ENCODE results near the gene MSL1. TPM values are rescaled to one million over a fixed set of nuclear protein-coding genes. Genes with fewer than 3 reads are reported as not detected.
A peak's percentile ranks its signal among the peaks of the same experiment; 100 is the strongest.

MSL1 gene
- total and polyA plus RNA-seq, 7 experiments from 2014 or later = 8.0 to 145 (median 108) TPM

DNA sequence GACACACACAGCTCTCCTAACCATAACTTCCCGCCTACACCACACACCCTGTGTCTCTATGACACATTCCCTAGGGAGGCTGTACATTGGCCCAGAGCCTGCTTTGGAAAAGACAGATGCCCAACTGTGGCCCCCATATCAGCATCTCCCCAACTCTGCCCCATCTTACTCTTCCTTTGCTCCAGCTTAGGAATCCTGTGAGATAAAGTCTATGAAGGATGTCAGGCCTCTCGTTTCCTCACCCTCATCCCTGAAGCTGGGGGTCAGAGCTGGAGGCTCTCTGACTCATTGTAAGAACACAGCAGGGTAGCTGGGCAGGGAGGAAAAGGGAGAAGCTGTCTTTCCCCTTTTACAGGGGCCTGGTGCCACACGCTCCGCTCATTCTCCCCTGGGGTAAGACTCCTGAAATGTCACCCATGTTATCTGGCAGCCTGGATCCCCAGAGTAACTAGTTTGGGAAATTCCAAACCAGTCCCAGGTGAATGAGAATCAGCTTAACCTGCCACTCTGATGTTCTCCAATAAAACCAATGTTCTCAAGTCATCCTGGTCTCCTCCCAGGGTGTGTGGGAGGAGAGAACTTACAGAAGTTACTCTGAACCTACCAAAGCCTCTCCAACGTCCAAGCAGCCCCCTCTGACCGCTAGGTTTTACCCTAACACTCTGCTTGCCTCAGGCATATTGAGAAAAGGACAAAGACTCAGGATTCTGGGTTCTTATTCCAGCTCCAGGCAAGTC, 58.3 kb downstream of the MSL1 start:
- POLR2A ChIA-PET = interaction anchor here (0.8 kb wide), 2 partner anchors 69 to 73 kb away, joined by 3 to 5 read pairs; no protein-coding TSS in a partner anchor
- Mint-ChIP-seq H3K27me3 (no peaks in the 10 kb centered on the region), H3K4me1 (peaks cover 6 to 12% (median 9%) of the 10 kb centered on the region in 7 donors), H3K4me3 (peak overlapping the region in 5 of 10 donors; percentile 14 to 55 (median 49)), H3K36me3 (peaks cover 0 to 11% (median 0%) of the 10 kb centered on the region in 5 donors), H3K9me3 (no peaks in the 10 kb centered on the region), H3K27ac (peak overlapping the region in 1 of 9 donors; percentile 50)
- Histone ChIP-seq H3K27ac (ENCODE audit: low read depth, low read length) (no peak overlapping the region), H3K36me3 (ENCODE audit: control insufficient read depth in 2 of 3, insufficient read depth in 3 of 3, low read length in 3 of 3) (no peaks in the 10 kb centered on the region), H3K27me3 (ENCODE audit: control insufficient read depth in 2 of 2, insufficient read depth in 2 of 2, low read length in 2 of 2) (no peaks in the 10 kb centered on the region), H3K9me3 (ENCODE audit: control insufficient read depth in 2 of 3, low read length in 3 of 3) (no peaks in the 10 kb centered on the region), H3K4me1 (ENCODE audit: control insufficient read depth in 2 of 2, insufficient read depth in 2 of 2, low read length in 2 of 2) (peaks cover 5% of the 10 kb centered on the region in 2 donors), H3K4me3 (ENCODE audit: low read length) (no peak overlapping the region)
- intact Hi-C loops (cut with micrococcal nuclease) = no loop called here
- ATAC-seq (no peak), DNase-seq (no peak)
- CTCF ChIA-PET = interaction anchor here (1.5 to 2.1 kb wide), 2 partner anchors 12 to 94 kb away, joined by 3 to 7 read pairs; no protein-coding TSS in a partner anchor

DNA sequence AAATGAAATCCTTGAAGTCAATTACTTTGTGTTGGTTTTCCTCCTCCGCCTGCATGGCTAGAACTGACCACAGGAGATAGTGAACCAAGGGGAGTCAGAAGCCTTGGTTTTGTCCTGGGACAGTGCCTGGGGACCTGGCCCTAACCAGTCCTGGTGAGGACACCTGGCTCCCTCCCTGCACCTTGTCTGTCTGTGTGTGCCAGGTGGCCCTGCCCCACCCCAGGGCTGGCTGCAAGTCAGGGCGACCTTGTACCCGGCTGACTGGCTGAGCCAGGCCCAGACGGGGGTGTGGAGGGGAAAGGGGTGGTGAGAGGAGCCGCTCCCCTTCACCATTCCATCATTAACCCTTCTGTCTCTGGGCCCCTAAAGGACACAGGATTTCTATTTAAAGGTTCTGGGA, 58.9 kb downstream of the MSL1 start:
- Histone ChIP-seq H3K9me3 (ENCODE audit: control insufficient read depth in 2 of 3, low read length in 3 of 3) (no peaks in the 10 kb centered on the region), H3K27ac (ENCODE audit: low read depth, low read length) (no peak overlapping the region), H3K4me1 (ENCODE audit: control insufficient read depth in 2 of 2, insufficient read depth in 2 of 2, low read length in 2 of 2) (peaks cover 5% of the 10 kb centered on the region in 2 donors), H3K36me3 (ENCODE audit: control insufficient read depth in 2 of 3, insufficient read depth in 3 of 3, low read length in 3 of 3) (no peaks in the 10 kb centered on the region), H3K27me3 (ENCODE audit: control insufficient read depth in 2 of 2, insufficient read depth in 2 of 2, low read length in 2 of 2) (no peaks in the 10 kb centered on the region), H3K4me3 (ENCODE audit: low read length) (no peak overlapping the region)
- ATAC-seq = no peak
- H3K9me3 Mint-ChIP-seq = no peaks in the 10 kb centered on the region
- POLR2A ChIA-PET = no interaction called here
- intact Hi-C loops (cut with micrococcal nuclease) = no loop called here
- no peak for DNase-seq
- H3K27ac Mint-ChIP-seq = no peak overlapping the region
- no peaks in the 10 kb centered on the region for H3K27me3 Mint-ChIP-seq
- CTCF ChIA-PET = interaction anchor here (1.5 to 2.1 kb wide), 2 partner anchors 11 to 95 kb away, joined by 3 to 7 read pairs; no protein-coding TSS in a partner anchor
- no peak overlapping the region for H3K4me3 Mint-ChIP-seq
- peaks cover 6 to 12% (median 9%) of the 10 kb centered on the region in 7 donors for H3K4me1 Mint-ChIP-seq
- H3K36me3 Mint-ChIP-seq = peaks cover 0 to 10% (median 0%) of the 10 kb centered on the region in 5 donors

DNA sequence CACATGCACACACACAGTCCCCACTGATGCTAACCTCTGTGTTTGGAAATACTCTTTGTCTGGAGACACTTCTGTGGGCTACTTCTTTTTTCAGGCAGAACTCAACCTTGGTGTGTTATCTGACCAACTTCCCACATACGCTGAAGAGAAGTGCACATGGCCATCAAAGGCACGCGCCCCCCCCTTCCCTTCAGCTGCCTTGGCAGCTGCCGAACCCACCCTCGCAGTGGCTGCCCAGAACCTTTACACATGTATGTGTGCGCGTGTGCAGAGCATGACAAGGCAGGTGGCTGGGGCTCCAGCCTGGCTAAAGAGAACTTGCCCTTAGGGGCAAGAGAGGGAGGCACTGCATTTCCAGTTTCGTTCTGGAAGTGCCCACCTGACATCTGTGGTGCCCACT, 59.4 kb downstream of the MSL1 start:
- H3K4me3 ChIP-seq (ENCODE audit: low read length) = no peak overlapping the region
- Mint-ChIP-seq H3K9me3 (no peaks in the 10 kb centered on the region), H3K36me3 (peaks cover 0 to 5% (median 0%) of the 10 kb centered on the region in 5 donors), H3K27me3 (no peaks in the 10 kb centered on the region), H3K27ac (no peak overlapping the region), H3K4me3 (no peak overlapping the region), H3K4me1 (peaks cover 6 to 12% (median 9%) of the 10 kb centered on the region in 7 donors)
- no peak for ATAC-seq
- H3K27me3 ChIP-seq (ENCODE audit: control insufficient read depth in 2 of 2, insufficient read depth in 2 of 2, low read length in 2 of 2) = no peaks in the 10 kb centered on the region
- intact Hi-C loops (cut with micrococcal nuclease) = no loop called here
- ChIA-PET POLR2A (no interaction called here), CTCF (interaction anchor here (2.1 kb wide), 1 partner anchor 11 kb away, joined by 7 read pairs; no protein-coding TSS in a partner anchor)
- no peak overlapping the region for H3K27ac ChIP-seq (ENCODE audit: low read depth, low read length)
- H3K9me3 ChIP-seq (ENCODE audit: control insufficient read depth in 2 of 3, low read length in 3 of 3) = no peaks in the 10 kb centered on the region
- no peak for DNase-seq
- H3K4me1 ChIP-seq (ENCODE audit: control insufficient read depth in 2 of 2, insufficient read depth in 2 of 2, low read length in 2 of 2) = peaks cover 5% of the 10 kb centered on the region in 2 donors
- H3K36me3 ChIP-seq (ENCODE audit: control insufficient read depth in 2 of 3, insufficient read depth in 3 of 3, low read length in 3 of 3) = no peaks in the 10 kb centered on the region

DNA sequence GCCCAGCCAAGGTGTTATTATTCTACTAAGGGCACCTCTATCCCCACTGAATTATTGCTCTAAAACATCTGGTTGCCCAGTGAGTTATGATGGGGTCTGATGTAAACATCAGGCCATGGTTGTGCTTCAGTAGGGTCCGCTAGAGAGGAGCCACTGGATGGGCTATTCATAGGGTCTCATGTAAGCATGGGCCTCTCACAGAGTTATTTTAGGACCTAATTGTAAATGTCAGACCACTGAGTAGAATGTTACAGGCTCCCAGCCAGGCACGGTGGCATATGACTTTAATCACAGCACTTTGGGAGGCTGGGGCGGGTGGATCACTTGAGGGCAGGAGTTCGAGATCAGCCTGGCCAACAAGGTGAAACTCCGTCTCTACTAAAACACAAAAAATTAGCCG, 60.8 kb downstream of the MSL1 start:
- Mint-ChIP-seq H3K9me3 (no peaks in the 10 kb centered on the region), H3K4me3 (no peak overlapping the region), H3K4me1 (peaks cover 0 to 8% (median 3%) of the 10 kb centered on the region in 7 donors), H3K27ac (no peak overlapping the region), H3K36me3 (no peaks in the 10 kb centered on the region), H3K27me3 (no peaks in the 10 kb centered on the region)
- no peaks in the 10 kb centered on the region for H3K27me3 ChIP-seq (ENCODE audit: control insufficient read depth in 2 of 2, insufficient read depth in 2 of 2, low read length in 2 of 2)
- ATAC-seq = no peak
- no peaks in the 10 kb centered on the region for H3K36me3 ChIP-seq (ENCODE audit: control insufficient read depth in 2 of 3, insufficient read depth in 3 of 3, low read length in 3 of 3)
- ChIA-PET POLR2A (no interaction called here), CTCF (interaction anchor here (0.5 kb wide), 1 partner anchor 48 kb away, joined by 3 read pairs; no protein-coding TSS in a partner anchor)
- DNase-seq = no peak
- H3K4me1 ChIP-seq (ENCODE audit: control insufficient read depth in 2 of 2, insufficient read depth in 2 of 2, low read length in 2 of 2) = no peaks in the 10 kb centered on the region
- no peak overlapping the region for H3K4me3 ChIP-seq (ENCODE audit: low read length)
- intact Hi-C loops (cut with micrococcal nuclease) = no loop called here
- H3K27ac ChIP-seq (ENCODE audit: low read depth, low read length) = no peak overlapping the region
- no peaks in the 10 kb centered on the region for H3K9me3 ChIP-seq (ENCODE audit: control insufficient read depth in 2 of 3, low read length in 3 of 3)

Small RNAs within 50 kb of the gene (microRNA-seq; reads per million reads assigned to microRNA genes)
- gene MIR6866 (ENCODE audit: borderline microRNAs expressed) = 2.1 reads per million

Other genes with a start within 250 kb of the MSL1 start
- gene GSDMB, start 203.3 kb upstream of the MSL1 start, total RNA-seq = 10 to 100 TPM; 25.6 to 92.4 (median 53.8) TPM
- 1 to 10 TPM; 1.7 to 2.1 TPM for gene GSDMB, start 203.3 kb upstream of the MSL1 start, polyA plus RNA-seq
- 100 to 1,000 TPM in 3 of 5 experiments, 10 to 100 TPM in 2; 77.6 to 205 (median 110) TPM for gene ORMDL3, start 194.4 kb upstream of the MSL1 start, total RNA-seq
- gene ORMDL3, start 194.4 kb upstream of the MSL1 start, polyA plus RNA-seq = 100 to 1,000 TPM; 167 to 197 TPM
- gene LRRC3C, start 194.2 kb upstream of the MSL1 start, total RNA-seq = under 1 TPM in 1 of 5 experiments, not detected in 4; 0.27 TPM
- not detected for gene LRRC3C, start 194.2 kb upstream of the MSL1 start, polyA plus RNA-seq
- gene GSDMA, start 159.0 kb upstream of the MSL1 start, total RNA-seq = 1 to 10 TPM in 1 of 5 experiments, under 1 TPM in 2, not detected in 2; 0.22 to 2.4 (median 0.75) TPM
- gene GSDMA, start 159.0 kb upstream of the MSL1 start, polyA plus RNA-seq = under 1 TPM; 0.61 to 0.69 TPM
- gene PSMD3, start 141.2 kb upstream of the MSL1 start, total RNA-seq = 100 to 1,000 TPM in 1 of 5 experiments, 10 to 100 TPM in 4; 55.7 to 111 (median 68.9) TPM
- 10 to 100 TPM; 44.6 to 53.1 TPM for gene PSMD3, start 141.2 kb upstream of the MSL1 start, polyA plus RNA-seq
- not detected for gene CSF3, start 106.5 kb upstream of the MSL1 start, total RNA-seq
- gene CSF3, start 106.5 kb upstream of the MSL1 start, polyA plus RNA-seq = not detected
- 100 to 1,000 TPM in 1 of 5 experiments, 10 to 100 TPM in 4; 82.9 to 103 (median 91.4) TPM for gene MED24, start 67.6 kb upstream of the MSL1 start, total RNA-seq
- gene MED24, start 67.6 kb upstream of the MSL1 start, polyA plus RNA-seq = 10 to 100 TPM; 46.7 to 62.7 TPM
- 10 to 100 TPM in 4 of 5 experiments, 1 to 10 TPM in 1; 3.2 to 55.9 (median 48.4) TPM for gene THRA, start 59.0 kb upstream of the MSL1 start, total RNA-seq
- gene THRA, start 59.0 kb upstream of the MSL1 start, polyA plus RNA-seq = 10 to 100 TPM; 17.7 to 26.2 TPM
- gene NR1D1, start 21.4 kb upstream of the MSL1 start, total RNA-seq = 10 to 100 TPM in 4 of 5 experiments, 1 to 10 TPM in 1; 3.6 to 34.2 (median 17.3) TPM
- gene NR1D1, start 21.4 kb upstream of the MSL1 start, polyA plus RNA-seq = 10 to 100 TPM in 1 of 2 donors, 1 to 10 TPM in 1; 4.7 to 11.2 TPM
- gene CASC3, start 18.6 kb downstream of the MSL1 start, total RNA-seq = 100 to 1,000 TPM in 4 of 5 experiments, 10 to 100 TPM in 1; 93.4 to 160 (median 144) TPM
- gene CASC3, start 18.6 kb downstream of the MSL1 start, polyA plus RNA-seq = 10 to 100 TPM; 43.5 to 51.5 TPM
- 10 to 100 TPM in 1 of 5 experiments, 1 to 10 TPM in 4; 5.0 to 10.7 (median 6.3) TPM for gene RAPGEFL1, start 55.5 kb downstream of the MSL1 start, total RNA-seq
- gene RAPGEFL1, start 55.5 kb downstream of the MSL1 start, polyA plus RNA-seq = under 1 TPM; 0.24 to 0.47 TPM
- gene WIPF2, start 97.3 kb downstream of the MSL1 start, total RNA-seq = 10 to 100 TPM; 24.8 to 31.8 (median 28.6) TPM
- gene WIPF2, start 97.3 kb downstream of the MSL1 start, polyA plus RNA-seq = 1 to 10 TPM; 5.0 to 8.7 TPM
- gene CDC6, start 165.9 kb downstream of the MSL1 start, total RNA-seq = 10 to 100 TPM in 1 of 5 experiments, 1 to 10 TPM in 1, under 1 TPM in 3; 0.51 to 73.6 (median 0.85) TPM
- under 1 TPM; 0.09 to 0.24 TPM for gene CDC6, start 165.9 kb downstream of the MSL1 start, polyA plus RNA-seq
- 100 to 1,000 TPM in 1 of 5 experiments, 10 to 100 TPM in 4; 40.0 to 115 (median 43.8) TPM for gene RARA, start 187.2 kb downstream of the MSL1 start, total RNA-seq
- 10 to 100 TPM in 1 of 2 donors, 1 to 10 TPM in 1; 6.7 to 16.5 TPM for gene RARA, start 187.2 kb downstream of the MSL1 start, polyA plus RNA-seq
- gene GJD3, start 242.8 kb downstream of the MSL1 start, total RNA-seq = under 1 TPM in 1 of 5 experiments, not detected in 4; 0.27 TPM
- not detected for gene GJD3, start 242.8 kb downstream of the MSL1 start, polyA plus RNA-seq

All from naive thymus-derived CD4-positive, alpha-beta T cell (primary cell).